GM21423 (cell line): ENCODE results near the gene MAST1.
"Not testable (repeated sequence)": the region's sequence is repeated elsewhere in the genome, so short reads cannot be mapped to it uniquely, and the experiment has no call there.

Experiments used
- ATAC-seq: cut with Tn5 transposase; IDR thresholded peaks from one replicate; pipeline ENCODE4 v1.9.1; 2021; ENCODE audit warnings: mild to moderate bottlenecking, moderate library complexity; ENCODE audit not compliant: unreplicated experiment

Gene MAST1

DNA sequence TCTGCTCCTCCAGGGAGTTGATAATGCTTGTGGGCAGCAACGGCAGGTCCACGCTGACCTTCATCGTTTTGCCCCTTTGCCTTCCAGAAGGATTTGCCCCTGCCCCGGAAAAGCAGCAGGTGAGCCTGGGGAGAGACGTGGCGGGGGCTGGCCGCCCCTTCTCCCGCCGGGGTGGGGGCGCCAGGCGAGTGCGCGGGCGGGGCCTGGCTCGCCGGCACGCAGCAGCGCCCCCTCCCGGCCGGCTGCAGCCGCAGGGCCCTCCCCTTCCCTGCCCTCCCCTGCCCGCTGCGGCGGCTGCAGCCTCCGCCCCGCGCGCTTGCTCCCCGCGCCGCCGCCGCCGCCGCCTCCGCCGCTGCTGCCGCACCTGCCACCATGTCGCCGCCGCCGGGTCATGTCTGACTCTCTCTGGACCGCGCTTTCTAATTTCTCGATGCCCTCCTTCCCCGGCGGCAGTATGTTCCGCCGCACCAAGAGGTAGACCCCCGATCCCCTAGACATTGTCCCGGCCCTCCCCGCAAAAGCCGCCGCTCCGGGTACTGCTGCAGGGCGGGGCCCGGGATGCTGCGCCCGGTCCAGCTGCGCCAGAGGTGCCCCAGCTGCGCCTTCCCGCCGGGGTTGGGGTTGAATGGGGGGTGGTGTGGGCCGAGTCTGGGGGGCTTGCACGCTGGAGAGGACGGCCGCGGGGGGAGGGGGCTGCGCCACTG, at the start of gene MAST1:
Gene MAST1, plus strand, starts transcription at position 334 of the 704 bp plus-strand sequence. Its CDS starts 58 bp downstream, at position 392.
- no peak for ATAC-seq

DNA sequence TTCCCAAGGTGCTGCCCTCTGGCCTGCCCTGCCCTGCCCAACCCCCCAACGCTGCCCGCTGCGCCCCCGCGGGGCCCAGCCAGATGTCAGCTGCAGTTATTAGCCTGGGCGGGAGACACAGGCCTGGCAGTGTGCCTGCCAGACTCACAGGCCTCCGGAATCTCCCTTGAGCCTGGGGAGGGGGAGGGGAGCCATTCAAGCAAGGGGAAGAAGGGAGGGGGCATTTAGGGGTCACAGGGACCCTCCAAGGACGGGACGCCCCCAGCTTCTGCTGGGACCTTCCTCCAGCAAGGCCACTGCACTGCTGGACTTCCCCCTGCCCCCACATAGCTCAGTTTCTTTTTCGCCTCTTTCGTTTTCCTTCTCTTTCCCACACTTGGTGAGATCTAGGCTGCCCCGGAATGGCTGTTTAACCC, 49.6 kb upstream of the MAST1 start:
- ATAC-seq = no peak

DNA sequence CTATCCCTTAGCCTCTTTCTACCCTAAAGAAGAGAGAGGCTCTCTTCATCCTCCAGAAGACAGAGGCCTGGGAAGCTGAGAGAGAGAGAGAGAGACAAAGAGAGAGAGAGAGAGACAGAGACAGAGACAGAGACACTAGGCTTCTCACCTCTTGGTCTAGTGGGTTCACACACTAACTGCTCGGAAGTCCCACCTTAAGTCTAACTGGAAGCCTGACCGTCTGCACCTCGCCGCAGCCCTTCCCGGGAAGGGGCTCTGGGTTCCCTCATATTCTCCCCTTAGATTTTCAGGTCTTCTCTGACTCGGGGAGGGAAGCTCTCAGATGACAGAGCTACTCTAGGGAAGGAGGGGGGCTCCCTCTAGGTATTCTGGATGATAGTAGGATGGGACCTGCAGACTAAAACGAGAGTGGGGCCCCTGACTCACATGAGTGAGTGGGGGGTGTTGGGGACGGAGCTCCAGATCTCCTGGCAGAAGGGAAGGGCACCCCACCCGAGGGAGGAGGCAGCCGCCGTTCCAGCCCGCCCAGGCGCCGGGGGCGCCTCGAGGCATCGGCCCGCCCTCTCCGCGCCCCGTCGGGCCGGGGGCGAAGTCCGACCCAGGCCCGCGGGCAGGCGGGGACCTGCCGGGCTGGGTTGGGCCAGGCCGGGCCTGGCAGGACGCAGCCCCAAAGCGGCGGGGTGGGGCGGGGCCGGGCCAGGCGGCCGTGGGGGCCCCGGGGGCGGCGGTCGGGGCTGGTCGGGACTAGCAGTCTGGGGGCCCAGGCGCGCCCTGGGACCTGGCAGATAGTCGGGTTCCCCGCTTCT, 49.0 kb upstream of the MAST1 start:
- no peak for ATAC-seq

DNA sequence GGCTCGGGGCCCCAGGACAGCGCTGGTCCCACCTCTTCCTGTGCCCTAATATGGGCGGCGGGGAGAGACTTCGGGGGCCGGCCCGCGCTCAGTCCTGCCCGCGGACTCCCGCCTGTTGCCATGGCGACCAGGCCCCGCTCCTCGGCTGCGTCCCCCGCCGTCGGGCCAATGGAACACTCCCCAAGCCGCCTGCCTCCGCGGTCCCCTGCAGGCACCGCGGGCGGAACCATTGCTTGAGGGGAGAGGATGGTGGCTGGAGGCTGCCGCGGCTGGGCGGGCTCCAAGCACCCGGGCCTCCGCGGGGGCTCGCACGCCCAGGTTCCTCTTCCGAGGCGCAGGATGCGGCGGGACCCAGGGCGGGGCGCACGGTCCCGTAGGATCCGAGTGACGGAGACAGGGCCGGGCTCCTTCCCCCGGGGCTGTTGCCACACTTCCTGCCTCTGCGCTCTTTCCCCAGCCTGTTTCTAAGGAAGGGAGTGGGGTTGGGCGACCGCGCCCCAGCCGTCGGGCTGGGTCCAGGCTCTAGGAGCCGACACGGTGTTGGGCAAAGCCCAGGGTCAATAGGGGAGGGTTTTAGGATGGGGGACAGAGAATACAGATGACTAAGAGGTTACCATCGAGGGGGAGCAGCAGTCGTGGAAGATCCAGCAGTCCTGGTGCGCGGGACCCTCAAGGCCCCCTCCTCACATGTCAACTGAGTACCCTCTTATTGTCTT, 48.3 kb upstream of the MAST1 start:
- peak; percentile 34 for ATAC-seq

DNA sequence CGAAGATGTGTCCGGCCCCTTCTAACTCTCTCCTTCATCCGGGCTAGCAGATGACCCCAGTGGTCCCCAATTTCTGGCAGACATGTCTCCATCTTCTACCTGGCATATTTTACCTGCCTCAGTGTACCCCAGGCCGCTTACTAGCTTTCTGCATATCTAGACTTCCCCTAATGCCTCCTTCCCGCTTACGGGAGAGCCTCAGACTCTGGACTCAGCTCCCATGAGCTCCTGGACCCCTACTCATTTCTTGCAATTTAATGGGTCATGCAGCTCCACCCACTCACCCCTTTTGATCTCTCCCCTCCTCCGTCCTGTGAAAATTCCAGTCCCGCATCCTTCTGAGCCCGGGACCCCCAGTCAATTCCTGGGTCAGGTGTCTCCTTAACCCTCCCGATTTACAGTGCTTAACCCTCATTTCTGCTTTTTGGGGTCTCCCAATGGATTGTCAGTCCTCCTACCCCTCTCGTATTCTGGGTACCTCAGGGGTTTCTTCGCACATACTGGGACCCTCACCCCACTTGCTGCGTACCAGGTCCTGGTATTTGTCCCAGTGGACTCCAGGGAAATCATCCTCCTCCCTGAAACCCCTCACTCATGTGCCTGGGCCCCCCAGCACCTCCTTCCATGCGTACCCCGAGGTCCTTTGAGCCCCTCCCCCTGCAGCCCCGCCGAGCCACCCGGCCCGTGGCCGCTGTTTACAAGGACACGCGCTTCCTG, 47.5 kb upstream of the MAST1 start:
- ATAC-seq = no peak

DNA sequence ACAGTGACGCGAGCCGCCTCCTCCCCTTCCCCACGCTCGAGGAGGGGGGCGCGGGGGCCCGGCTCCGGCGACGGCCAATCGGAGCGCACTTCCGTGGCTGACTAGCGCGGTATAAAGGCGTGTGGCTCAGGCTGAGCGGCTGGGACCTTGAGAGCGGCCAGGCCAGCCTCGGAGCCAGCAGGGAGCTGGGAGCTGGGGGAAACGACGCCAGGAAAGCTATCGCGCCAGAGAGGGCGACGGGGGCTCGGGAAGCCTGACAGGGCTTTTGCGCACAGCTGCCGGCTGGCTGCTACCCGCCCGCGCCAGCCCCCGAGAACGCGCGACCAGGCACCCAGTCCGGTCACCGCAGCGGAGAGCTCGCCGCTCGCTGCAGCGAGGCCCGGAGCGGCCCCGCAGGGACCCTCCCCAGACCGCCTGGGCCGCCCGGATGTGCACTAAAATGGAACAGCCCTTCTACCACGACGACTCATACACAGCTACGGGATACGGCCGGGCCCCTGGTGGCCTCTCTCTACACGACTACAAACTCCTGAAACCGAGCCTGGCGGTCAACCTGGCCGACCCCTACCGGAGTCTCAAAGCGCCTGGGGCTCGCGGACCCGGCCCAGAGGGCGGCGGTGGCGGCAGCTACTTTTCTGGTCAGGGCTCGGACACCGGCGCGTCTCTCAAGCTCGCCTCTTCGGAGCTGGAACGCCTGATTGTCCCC, 46.8 kb upstream of the MAST1 start, which contains the start of gene JUNB:
Gene JUNB, plus strand, starts transcription at position 142 of the 706 bp plus-strand sequence. Its CDS starts 286 bp downstream, at position 428.
- peak; percentile 26 for ATAC-seq

DNA sequence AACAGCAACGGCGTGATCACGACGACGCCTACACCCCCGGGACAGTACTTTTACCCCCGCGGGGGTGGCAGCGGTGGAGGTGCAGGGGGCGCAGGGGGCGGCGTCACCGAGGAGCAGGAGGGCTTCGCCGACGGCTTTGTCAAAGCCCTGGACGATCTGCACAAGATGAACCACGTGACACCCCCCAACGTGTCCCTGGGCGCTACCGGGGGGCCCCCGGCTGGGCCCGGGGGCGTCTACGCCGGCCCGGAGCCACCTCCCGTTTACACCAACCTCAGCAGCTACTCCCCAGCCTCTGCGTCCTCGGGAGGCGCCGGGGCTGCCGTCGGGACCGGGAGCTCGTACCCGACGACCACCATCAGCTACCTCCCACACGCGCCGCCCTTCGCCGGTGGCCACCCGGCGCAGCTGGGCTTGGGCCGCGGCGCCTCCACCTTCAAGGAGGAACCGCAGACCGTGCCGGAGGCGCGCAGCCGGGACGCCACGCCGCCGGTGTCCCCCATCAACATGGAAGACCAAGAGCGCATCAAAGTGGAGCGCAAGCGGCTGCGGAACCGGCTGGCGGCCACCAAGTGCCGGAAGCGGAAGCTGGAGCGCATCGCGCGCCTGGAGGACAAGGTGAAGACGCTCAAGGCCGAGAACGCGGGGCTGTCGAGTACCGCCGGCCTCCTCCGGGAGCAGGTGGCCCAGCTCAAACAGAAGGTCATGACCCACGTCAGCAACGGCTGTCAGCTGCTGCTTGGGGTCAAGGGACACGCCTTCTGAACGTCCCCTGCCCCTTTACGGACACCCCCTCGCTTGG, 46.1 kb upstream of the MAST1 start:
- no peak for ATAC-seq

DNA sequence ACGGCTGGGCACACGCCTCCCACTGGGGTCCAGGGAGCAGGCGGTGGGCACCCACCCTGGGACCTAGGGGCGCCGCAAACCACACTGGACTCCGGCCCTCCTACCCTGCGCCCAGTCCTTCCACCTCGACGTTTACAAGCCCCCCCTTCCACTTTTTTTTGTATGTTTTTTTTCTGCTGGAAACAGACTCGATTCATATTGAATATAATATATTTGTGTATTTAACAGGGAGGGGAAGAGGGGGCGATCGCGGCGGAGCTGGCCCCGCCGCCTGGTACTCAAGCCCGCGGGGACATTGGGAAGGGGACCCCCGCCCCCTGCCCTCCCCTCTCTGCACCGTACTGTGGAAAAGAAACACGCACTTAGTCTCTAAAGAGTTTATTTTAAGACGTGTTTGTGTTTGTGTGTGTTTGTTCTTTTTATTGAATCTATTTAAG, 45.4 kb upstream of the MAST1 start:
- no peak for ATAC-seq

DNA sequence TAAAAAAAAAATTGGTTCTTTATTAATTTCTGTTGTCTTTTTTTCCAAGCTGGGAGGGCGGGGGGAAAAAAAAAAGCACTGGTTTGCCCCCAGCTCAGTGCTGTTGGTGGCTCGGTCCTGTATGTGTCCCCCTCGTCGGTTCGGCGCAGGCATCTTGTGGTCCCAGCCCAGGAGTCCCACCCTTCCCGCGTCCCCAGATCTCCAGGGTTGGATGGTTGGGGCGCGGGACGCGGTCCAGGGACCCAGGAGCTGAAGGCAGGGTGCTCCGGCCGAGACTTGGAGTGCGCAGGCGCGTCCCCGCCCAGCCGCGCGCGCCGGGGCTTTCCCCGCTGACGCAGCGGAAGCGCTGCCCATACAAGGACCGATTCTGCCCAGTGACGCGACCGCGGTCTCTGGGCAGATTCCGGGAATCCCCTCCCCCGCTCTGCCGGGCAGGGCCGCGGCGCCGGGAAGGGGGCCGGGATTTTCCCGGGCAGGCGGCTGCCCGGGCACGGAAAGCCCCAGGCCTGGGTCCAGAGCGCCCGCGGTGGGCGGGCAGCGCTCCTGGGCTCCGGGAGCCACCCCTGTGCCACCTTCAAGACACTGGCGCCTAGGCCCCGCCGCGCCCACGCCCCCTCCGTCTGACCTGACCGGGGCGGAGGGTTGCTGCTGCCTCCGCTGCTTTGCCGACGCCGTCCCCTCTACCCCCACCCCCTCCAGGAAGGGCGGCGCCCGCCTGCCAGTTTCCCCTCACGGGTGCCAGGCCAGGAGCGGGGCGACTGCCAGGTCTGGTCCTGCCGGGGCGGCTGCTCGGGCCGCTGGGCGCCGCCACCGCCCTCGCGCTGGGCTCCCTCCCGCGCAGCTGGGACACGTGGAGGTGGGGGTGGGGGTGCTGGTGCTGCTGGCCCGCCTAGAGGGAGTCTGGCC, 44.8 kb upstream of the MAST1 start:
- ATAC-seq = peak; percentile 28

DNA sequence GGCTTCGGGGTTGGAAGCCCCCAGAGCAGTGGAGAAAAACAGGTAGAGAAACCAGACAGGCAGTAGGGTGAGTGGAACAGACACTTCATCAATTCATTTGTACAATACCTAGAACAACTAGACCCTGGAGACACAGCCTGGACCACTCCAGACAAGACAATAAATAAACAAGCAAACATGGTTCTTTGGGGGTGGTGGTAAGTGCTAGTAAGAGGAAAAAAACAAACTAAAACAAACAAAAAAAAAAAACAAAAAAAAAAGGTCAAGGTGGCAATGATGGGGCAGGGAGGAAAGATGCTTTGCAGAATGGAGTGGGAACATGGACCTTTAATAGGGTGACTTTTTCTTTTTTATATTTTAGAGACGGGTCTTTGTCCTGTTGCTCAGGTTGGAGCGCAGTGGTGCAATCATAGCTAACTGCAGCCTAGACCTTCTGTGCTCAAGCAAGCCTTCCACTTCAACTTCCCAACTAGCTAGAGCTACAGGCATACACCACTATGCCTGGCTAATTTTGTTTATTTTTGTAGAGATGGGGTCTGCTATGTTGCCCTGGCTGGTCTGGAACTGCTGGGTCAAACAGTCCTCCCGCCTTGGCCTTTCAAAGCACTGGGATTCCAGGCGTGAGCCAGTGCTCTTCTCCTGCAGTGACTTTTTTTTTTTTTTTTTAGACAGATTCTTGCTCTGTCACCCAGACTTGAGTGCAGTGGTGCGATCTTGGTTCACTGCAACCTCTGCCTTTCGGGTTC, 43.9 kb upstream of the MAST1 start:
- no peak for ATAC-seq

DNA sequence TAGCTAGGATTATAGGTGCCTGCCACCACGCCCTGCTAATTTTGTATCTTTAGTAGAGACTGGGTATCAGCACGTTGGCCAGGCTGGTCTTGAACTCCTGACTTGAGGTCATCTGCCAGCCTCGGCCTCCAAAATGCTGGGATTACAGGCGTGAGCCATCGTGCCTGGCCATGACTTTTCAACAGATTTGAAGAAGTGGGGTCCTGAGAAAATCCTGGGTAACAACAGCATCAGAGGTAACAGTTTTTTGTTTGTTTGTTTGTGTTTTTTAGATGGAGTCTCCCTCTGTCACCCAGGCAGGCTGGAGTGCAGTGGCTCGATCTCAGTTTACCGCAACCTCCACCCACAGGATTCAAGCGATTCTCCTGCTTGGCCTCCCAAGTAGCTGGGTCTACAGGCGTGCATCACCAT, 43.3 kb upstream of the MAST1 start:
- no peak for ATAC-seq

DNA sequence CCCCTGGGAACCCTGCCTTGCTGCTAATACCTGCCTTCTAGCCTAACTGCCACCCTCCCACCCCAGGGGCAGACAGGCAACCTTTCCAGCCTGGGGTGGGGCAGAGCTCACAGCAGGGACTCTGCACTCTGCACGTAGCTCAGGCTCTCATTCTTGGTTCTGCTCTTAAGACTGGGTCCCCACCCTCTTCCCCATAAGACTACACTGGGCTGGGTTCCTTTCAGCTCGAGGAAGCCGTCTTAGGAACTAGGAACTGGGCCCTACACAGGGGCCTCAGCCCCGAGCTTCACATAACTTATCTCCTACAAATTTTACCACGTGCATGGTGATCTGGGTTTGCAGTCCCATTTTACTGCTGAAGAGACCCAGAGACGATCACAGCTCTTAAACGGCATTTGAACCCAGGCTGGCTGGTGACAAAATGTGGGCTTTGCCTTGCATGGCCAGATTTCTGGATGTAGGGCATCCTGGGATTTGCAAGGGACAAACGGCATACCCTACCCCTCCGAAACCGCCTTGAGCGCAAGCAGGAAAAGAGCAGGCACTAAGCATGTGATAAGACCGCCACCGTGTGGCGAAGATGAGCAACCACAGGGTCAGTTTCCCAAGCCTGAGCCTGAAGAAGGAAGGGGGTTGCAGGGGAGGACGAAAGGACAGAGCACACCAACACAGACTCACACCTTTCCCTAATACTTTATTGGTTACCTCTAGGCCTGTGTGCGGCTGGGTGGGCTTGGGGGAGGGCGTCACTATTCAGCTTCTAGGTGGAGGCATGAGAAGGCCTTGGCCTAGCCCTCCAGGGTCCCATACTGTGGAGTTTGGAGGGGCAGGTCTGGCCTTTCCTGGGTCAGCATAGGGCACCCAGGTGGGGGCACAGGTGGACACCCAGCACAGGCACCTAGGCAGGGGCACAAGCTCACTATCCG, 41.9 kb upstream of the MAST1 start:
- no peak for ATAC-seq

DNA sequence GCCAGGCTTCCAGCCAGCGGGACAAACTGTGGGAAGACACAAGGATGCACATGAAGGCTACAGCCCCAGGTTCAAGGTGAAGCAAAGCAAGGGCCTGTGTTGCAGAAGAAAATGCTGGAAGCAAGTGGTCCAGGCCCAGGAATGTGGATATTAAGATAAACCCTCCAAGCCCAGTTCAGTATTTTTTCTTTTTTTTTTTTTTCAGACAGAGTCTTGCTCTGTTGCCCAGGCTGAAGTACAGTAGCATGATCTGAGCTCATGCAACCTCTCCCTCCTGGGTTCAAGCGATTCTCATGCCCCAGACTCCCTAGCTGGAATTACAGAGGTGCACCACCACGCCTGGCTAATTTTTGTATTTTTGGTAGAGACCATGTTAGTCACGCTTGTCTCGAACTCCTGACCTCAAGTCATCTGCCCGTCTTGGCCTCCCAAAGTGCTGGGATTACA, 41.2 kb upstream of the MAST1 start:
- ATAC-seq = no peak

DNA sequence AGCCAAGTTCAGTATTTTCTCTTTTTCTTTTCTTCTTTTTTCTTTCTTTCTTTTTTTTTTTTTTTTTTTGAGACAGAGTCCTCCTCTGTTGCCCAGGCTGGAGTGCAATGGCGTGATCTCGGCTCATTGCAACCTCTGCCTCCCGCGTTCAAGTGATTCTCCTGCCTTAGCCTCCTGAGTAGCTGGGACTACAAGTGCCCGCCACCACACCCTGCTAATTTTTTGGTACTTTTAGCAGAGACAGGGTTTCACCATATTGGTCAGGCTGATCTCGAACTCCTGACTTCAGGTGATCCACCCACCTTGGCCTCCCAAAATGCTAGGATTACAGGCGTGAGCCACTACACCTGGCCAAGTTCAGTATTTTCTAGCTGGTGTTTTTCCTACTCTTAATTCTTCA, 40.7 kb upstream of the MAST1 start:
- ATAC-seq = not testable (repeated sequence)

DNA sequence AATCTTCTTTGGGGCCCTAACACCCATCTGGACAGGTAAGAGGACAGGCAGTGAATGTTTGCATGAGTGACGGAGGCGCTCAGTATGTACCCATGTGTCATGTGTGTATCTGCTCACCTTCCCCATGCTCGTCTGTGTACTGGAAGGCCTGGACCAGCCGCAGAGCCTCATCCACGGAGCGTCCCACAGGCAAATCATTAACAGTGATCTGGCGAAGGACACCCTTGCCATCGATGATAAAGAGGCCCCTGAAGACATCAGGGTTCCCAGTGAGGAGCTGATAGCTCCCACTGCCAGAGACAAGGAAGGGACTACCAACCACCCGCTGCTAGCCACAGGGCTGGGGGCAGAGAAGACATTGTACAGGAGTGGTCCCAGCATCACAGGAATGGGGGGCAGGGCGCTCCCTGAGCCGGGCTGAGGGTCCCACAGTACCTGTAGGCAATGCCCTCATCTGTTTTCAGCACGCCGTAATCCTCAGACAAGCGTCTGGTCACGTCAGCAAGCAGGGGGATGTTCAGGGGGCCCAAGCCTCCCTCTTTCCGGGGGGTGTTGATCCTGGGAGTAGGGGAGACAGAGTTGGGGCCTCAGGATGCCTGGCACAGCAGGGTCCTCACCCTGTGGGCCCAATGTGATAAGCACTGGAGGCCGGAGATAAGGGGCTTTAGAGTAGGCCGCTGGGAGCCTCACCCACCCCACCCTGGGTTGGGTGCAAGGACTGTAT, 38.4 kb upstream of the MAST1 start:
- no peak for ATAC-seq

DNA sequence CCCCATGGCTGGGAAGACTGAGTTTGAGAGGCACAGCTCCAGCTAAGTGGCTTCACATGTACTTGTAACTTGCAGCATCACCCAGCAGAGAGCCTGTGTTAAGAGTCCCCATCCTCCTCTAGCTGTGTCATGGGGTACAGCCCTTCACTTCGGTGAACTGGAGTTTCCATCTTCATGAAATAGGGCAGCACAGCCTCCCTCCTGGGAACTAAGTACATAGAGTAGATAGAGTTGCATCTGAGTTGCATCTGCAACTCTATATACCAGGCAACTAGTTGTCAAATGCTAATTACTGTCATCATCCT, 37.9 kb upstream of the MAST1 start:
- ATAC-seq = no peak
